Measurements from ENCODE around the gene PCSK5.

DNA sequence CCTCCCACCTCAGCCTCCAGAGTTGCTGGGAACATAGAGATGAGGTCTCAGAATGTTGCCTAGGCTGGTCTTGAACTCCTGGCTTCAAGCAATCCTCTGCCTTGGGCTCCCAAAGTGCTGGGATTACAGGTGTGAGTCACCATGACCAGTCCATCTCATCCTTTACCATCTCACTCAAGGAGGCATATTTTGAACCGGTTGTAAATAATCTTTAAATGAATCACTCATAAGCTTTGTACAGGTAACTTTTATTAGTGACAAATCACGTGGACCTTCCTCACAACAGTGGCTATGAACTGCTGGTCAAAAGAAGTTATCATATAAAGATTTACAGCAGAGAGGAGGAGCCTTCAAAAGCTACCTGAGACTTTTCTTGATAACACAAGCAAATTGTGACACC lies 433.0 kb downstream of the PCSK5 start:
- TF ChIP-seq TAF1 (IDR thresholded peaks at IDR 0.05; ENCODE audit: low read depth) (no peak), EP300 (IDR thresholded peaks at IDR 0.05; ENCODE audit: borderline replicate concordance) (no peak)
- TF ChIP-seq, protein P1, sequence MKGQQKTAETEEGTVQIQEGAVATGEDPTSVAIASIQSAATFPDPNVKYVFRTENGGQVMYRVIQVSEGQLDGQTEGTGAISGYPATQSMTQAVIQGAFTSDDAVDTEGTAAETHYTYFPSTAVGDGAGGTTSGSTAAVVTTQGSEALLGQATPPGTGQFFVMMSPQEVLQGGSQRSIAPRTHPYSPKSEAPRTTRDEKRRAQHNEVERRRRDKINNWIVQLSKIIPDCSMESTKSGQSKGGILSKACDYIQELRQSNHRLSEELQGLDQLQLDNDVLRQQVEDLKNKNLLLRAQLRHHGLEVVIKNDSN (IDR thresholded peaks at IDR 0.05), result no peak

All from Ishikawa (cell line).